Measurements from ENCODE around the gene CXCL11.

DNA sequence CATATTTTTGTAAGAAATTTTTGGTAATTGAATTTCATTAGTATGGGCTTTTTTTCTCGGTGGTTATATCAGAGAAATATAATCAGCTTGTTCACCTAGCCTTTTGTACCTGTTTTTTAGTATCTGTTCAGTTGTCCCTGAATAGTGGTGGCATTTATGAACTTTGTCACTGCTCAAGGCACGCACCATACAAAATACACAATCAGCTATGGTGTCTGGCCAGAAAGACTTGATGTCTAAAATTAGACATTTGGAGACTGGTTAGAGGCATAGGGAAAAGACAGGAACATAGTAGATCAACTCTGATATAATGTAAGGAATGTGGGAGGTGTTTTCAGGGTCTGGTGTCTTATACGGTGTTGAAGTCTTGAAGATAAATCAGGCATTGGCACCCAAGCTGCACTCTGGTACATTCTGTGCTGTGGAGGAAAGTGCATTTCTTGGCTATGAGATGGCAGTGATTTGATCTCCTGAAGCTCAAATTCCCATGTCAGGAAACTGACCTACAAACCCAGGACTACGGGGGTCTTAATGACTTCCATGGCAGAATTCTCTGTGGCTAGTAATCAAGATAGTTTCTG is 42.3 kb upstream of the CXCL11 start:
- TF ChIP-seq, protein P1, sequence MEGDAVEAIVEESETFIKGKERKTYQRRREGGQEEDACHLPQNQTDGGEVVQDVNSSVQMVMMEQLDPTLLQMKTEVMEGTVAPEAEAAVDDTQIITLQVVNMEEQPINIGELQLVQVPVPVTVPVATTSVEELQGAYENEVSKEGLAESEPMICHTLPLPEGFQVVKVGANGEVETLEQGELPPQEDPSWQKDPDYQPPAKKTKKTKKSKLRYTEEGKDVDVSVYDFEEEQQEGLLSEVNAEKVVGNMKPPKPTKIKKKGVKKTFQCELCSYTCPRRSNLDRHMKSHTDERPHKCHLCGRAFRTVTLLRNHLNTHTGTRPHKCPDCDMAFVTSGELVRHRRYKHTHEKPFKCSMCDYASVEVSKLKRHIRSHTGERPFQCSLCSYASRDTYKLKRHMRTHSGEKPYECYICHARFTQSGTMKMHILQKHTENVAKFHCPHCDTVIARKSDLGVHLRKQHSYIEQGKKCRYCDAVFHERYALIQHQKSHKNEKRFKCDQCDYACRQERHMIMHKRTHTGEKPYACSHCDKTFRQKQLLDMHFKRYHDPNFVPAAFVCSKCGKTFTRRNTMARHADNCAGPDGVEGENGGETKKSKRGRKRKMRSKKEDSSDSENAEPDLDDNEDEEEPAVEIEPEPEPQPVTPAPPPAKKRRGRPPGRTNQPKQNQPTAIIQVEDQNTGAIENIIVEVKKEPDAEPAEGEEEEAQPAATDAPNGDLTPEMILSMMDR (conservative IDR thresholded peaks at IDR 0.05) = no peak
- no peak for TF ChIP-seq EZH2 (IDR thresholded peaks at IDR 0.05; ENCODE audit: low read depth)
